Thyroid gland (tissue), 4 donors: ENCODE measurements around the gene POU2F3. TPM values are rescaled to one million over a fixed set of nuclear protein-coding genes. Genes with fewer than 3 reads are reported as not detected.

Source experiments
- DNase-seq, 2 donors: peaks; one replicate each; pipeline ENCODE4 v3.0.0-alpha.2; 2019
- H3K27ac ChIP-seq, 3 donors: fragments of 200-600 bp; sonication (generic); 1 replicate in 2 of 3; 2 replicates in 1 of 3; pipeline ENCODE4 v1.5.1; 2016 to 2019; ENCODE audit warnings: mild to moderate bottlenecking in 1 of 3, moderate library complexity in 1 of 3
- H3K27me3 ChIP-seq: fragments of 200-600 bp; sonication (generic); one replicate; pipeline ENCODE4 v1.5.1; 2019
- H3K36me3 ChIP-seq, 2 donors: fragments of 200-600 bp; sonication (generic); one replicate each; pipeline ENCODE4 v1.5.1; 2016 to 2019
- H3K4me1 ChIP-seq, 2 donors: fragments of 200-600 bp; sonication (generic); one replicate each; pipeline ENCODE4 v1.5.1; 2017 to 2019
- H3K4me3 ChIP-seq, 3 donors: fragments of 200-600 bp; sonication (generic); replicated peaks in 1 of 3; 1 replicate in 2 of 3; 2 replicates in 1 of 3; pipeline ENCODE4 v1.5.1; 2016; ENCODE audit warnings: mild to moderate bottlenecking in 1 of 3
- H3K9me3 ChIP-seq: fragments of 200-600 bp; sonication (generic); one replicate; pipeline ENCODE4 v1.5.1; 2017
- POLR2A ChIP-seq, 2 donors: fragments of 450-650 bp; IDR thresholded peaks; one replicate each; pipeline ENCODE4 v1.6.1; 2017; ENCODE audit warnings: antibody characterized with exemption in 2 of 2, mild to moderate bottlenecking in 2 of 2, moderate library complexity in 1 of 2
- WGBS, 2 donors: methylation state at CpG; one replicate each; pipeline ENCODE4 v1.1.5; 2017; 5-methylcytosine and 5-hydroxymethylcytosine counted together
- intact Hi-C: fragments of 100-400 bp; cut with DNase I; formaldehyde crosslinking; loops from one replicate; pipeline ENCODE4 v1.15.1; 2023
- total RNA-seq, 4 donors: library from RNA; depleted of rRNA; stranded (reverse); fragments of >200 nt; gene quantifications; one replicate each; pipeline ENCODE4 v1.2.3, GENCODE V29; 2016
- TF ChIP-seq, protein P1 (sequence below), 6 experiments: fragments of 200-600 bp in 3 of 6; fragments of 450-650 bp in 3 of 6; sonication (generic) in 3 of 6; IDR thresholded peaks; one replicate each; pipeline ENCODE4 v1.5.1; 2016 to 2019; ENCODE audit warnings: antibody characterized with exemption in 6 of 6, mild to moderate bottlenecking in 2 of 6, inconsistent platforms in 1 of 6, moderate library complexity in 1 of 6

POU2F3 gene
- total RNA-seq, 4 donors from 2014 or later, result 1.2 to 2.3 (median 1.8) TPM

DNA sequence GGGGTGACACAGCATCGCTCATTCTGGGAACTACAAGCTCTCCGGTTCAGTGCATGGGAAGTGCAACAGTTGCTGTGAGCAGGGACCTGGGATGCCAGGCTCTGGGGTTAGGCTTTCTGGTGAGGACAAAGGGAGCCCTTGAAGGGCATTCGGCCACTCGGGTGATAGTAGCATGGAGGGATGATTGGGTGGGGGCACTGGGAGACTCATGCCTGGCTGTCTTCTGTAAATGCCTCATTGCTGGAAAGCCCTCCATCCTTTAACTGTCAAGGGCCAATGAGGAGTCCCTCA is 19.2 kb upstream of the POU2F3 start:
- Histone ChIP-seq H3K27me3 (no peaks in the 10 kb centered on the region), H3K27ac (no peak overlapping the region), H3K36me3 (no peaks in the 10 kb centered on the region), H3K4me1 (peaks cover 0 to 61% of the 10 kb centered on the region in 2 donors), H3K9me3 (no peaks in the 10 kb centered on the region), H3K4me3 (no peak overlapping the region)
- no peak for TF ChIP-seq POLR2A (IDR thresholded peaks at IDR 0.05)
- TF ChIP-seq, protein P1, sequence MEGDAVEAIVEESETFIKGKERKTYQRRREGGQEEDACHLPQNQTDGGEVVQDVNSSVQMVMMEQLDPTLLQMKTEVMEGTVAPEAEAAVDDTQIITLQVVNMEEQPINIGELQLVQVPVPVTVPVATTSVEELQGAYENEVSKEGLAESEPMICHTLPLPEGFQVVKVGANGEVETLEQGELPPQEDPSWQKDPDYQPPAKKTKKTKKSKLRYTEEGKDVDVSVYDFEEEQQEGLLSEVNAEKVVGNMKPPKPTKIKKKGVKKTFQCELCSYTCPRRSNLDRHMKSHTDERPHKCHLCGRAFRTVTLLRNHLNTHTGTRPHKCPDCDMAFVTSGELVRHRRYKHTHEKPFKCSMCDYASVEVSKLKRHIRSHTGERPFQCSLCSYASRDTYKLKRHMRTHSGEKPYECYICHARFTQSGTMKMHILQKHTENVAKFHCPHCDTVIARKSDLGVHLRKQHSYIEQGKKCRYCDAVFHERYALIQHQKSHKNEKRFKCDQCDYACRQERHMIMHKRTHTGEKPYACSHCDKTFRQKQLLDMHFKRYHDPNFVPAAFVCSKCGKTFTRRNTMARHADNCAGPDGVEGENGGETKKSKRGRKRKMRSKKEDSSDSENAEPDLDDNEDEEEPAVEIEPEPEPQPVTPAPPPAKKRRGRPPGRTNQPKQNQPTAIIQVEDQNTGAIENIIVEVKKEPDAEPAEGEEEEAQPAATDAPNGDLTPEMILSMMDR (IDR thresholded peaks at IDR 0.05), result no peak
- no peak for DNase-seq
- intact Hi-C loops, result no loop called here
- WGBS, 2 donors, result 100% methylated on average over 2 to 4 of the region's 4 CpGs

DNA sequence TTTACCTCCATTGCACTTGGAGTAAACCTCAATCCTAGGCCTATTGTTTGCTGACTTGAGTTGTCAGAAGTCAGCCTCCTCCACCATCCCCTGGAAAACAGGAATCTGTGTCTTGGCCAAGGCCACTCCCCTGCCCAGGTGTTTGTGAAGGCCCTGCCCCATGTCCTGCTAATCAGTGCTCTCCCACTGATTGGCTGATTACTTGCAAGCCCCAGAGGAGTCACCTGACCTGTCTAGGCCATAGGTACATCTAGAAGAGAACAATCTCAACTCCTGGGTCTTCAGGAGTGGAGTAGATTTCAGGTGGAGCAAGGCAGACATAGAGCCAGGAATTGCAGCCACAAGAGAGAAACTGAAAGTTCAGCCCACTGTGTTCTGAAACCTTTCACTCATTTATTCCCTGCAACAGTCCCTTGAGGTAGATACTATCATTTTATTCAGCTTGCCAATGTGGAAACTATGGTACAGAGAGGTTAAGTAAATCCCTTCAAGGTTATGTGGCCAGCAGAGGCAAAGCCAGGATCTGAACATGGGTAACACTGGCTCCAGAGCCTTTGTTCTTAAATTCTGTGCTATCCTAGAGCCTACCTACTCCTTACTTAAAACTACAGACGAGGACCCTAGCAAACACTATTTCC is 18.7 kb upstream of the POU2F3 start:
- 80 to 92% methylated on average over 1 of the region's 1 CpG for WGBS, 2 donors
- no peaks in the 10 kb centered on the region for H3K36me3 ChIP-seq
- no peaks in the 10 kb centered on the region for H3K9me3 ChIP-seq
- DNase-seq, result no peak
- intact Hi-C loops, result no loop called here
- peaks cover 0 to 58% of the 10 kb centered on the region in 2 donors for H3K4me1 ChIP-seq
- no peak overlapping the region for H3K4me3 ChIP-seq
- no peak overlapping the region for H3K27ac ChIP-seq
- no peak for TF ChIP-seq POLR2A (IDR thresholded peaks at IDR 0.05)
- TF ChIP-seq, protein P1 (IDR thresholded peaks at IDR 0.05), result no peak
- no peaks in the 10 kb centered on the region for H3K27me3 ChIP-seq

GRCh38 chr11:120222916-120223315 is 17.0 kb upstream of the POU2F3 start:
- DNase-seq, result no peak
- intact Hi-C loops, result no loop called here
- no peaks in the 10 kb centered on the region for H3K36me3 ChIP-seq
- H3K27me3 ChIP-seq, result no peaks in the 10 kb centered on the region
- TF ChIP-seq, protein P1 (IDR thresholded peaks at IDR 0.05), result no peak
- TF ChIP-seq POLR2A (IDR thresholded peaks at IDR 0.05), result no peak
- WGBS, 2 donors, result 88% methylated on average over 6 to 8 of the region's 8 CpGs
- H3K9me3 ChIP-seq, result no peaks in the 10 kb centered on the region
- H3K27ac ChIP-seq, result no peak overlapping the region
- H3K4me3 ChIP-seq, result no peak overlapping the region
- H3K4me1 ChIP-seq, result peaks cover 0 to 44% of the 10 kb centered on the region in 2 donors

DNA sequence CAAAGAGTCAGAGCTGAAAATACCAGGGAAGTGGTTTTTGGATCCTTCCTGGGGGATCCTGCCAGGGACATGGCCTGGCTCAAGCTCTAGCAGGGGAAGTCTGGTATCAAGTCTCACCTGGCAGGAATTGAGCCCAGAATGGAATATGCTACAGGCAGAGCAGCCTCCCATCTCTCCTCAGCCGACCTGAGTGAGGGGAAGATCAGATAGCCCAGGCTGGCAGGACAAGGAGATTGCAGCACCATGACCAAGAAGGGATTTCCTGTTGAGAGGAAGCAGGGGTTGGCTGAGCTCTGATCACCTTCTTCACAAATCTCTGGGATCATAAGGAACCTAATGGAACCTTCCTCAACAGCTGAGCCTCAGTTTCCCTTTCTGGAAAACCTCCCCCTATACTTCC is 16.1 kb upstream of the POU2F3 start:
- intact Hi-C loops, result no loop called here
- DNase-seq, result no peak
- Histone ChIP-seq H3K9me3 (no peaks in the 10 kb centered on the region), H3K4me1 (peaks cover 0 to 36% of the 10 kb centered on the region in 2 donors), H3K27ac (no peak overlapping the region), H3K27me3 (no peaks in the 10 kb centered on the region), H3K4me3 (no peak overlapping the region), H3K36me3 (no peaks in the 10 kb centered on the region)
- 18 to 29% methylated on average over 1 of the region's 1 CpG for WGBS, 2 donors
- no peak for TF ChIP-seq POLR2A (IDR thresholded peaks at IDR 0.05)
- TF ChIP-seq, protein P1 (IDR thresholded peaks at IDR 0.05), result no peak

GRCh38 chr11:120224361-120224760 is 15.6 kb upstream of the POU2F3 start:
- Histone ChIP-seq H3K4me1 (peaks cover 0 to 34% of the 10 kb centered on the region in 2 donors), H3K27me3 (no peaks in the 10 kb centered on the region), H3K9me3 (no peaks in the 10 kb centered on the region), H3K27ac (peak overlapping the region in 1 of 3 donors; percentile 35), H3K4me3 (no peak overlapping the region), H3K36me3 (no peaks in the 10 kb centered on the region)
- 72 to 83% methylated on average over 6 of the region's 6 CpGs for WGBS, 2 donors
- intact Hi-C loops, result no loop called here
- no peak for TF ChIP-seq POLR2A (IDR thresholded peaks at IDR 0.05)
- TF ChIP-seq, protein P1 (IDR thresholded peaks at IDR 0.05), result no peak
- DNase-seq, result no peak
